Activated T-helper 9 cell treated with anti-CD3 and anti-CD28 coated beads, Interleukin-2, amount 50 U/mL, for 16 hours (primary cell): ENCODE data around the gene ELL3.
"Not testable (repeated sequence)": the region's sequence is repeated elsewhere in the genome, so short reads cannot be mapped to it uniquely, and the experiment has no call there.

Experiments used
- DNase-seq: peaks from one replicate; pipeline ENCODE4 v3.0.0-alpha.2; 2020; ENCODE audit warnings: low read depth

ELL3 gene, protein sequence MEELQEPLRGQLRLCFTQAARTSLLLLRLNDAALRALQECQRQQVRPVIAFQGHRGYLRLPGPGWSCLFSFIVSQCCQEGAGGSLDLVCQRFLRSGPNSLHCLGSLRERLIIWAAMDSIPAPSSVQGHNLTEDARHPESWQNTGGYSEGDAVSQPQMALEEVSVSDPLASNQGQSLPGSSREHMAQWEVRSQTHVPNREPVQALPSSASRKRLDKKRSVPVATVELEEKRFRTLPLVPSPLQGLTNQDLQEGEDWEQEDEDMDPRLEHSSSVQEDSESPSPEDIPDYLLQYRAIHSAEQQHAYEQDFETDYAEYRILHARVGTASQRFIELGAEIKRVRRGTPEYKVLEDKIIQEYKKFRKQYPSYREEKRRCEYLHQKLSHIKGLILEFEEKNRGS

DNA sequence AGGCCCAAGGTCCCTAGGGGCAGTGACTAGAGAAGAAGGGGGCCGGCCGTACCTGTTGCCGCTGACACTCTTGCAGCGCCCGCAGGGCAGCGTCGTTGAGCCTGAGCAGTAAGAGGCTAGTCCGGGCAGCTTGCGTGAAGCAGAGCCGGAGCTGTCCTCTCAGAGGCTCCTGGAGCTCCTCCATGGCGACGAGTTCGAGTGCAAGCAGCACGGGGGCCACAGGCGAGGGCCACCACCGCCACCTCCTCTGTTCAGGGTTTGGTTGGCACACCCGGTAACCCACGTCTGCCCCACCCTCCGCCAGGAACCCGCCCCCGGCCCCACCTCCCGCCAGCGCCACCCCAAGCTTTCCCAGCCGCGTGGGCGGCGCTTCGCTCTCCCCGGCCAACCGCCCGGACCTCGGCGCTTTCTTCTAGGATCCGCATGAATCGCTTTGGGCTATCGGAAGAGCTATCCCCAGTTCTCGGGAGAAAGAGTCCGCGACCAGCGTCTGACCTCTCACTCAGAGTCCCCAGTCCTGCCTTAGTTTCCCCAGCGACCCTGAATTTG lies at the start of gene ELL3:
TSS of gene ELL3 (minus strand) at position 249 of the 549 bp plus-strand sequence. CDS start at position 184, 65 bp downstream.
- DNase-seq: peak; percentile 66

- DNase-seq: no peak
Measured at GRCh38 chr15:43826029-43826507, 49.3 kb upstream of the ELL3 start.

DNA sequence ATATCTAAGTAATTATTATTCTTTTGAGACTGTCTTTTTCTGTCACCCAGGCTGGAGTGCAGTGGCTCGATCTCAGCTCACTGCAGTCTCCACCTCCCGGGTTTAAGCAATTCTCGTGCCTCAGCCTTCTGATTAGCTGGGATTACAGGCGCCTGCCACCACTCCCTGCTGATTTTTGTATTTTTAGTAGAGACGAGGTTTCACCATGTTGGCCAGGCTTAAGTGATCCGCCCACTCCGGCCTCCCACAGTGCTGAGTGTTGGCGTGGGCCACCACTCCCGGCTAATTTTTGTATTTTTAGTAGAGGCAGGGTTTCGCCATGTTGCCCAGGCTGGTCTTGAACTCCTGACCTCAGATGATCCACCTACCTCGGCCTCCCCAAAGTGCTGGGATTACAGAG lies 48.5 kb upstream of the ELL3 start:
- DNase-seq: not testable (repeated sequence)

DNA sequence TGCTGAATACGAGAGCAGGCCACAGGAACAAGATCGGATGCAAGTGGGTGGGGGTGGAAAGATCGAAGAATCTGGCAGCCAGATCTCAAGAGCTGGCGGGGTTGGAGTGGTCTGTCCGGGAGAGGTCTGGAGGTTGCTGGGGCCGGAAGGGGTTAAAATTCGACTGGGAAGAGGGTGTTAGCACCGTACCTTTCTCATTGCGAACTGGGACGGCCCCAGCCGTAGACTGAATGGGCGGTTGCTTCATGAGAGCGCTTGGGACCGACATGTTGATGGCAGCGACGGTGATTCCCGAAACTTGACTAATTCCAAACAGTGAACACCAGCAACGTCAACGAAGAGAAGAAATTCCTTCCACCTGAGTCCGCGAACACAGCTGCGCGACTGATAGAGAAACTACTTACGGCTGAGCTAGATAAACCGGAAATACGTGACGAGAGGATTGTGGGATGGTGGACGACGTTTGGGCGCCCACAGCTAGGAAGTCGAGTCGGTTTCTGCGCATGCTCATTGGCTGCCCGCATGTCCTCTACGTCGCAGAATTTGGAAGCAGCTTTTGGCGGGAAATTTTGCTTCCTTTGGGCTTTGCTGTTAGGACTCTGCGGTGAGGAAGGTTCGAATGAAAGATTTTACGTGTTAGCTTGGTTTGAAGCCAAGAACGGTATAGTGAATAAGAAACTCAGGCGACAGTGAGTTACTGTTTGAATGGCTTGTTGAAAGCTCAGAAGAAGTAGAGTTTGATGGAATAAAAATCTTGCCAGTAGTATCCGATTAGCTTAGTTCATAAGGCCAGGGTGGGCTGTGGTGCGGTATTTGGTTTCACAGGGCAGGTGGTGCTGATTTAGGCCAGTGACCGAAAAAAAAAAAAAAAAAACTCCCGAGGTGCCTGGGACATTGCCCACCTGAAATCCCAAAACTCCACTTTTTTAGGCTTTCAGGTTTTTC lies 47.8 kb upstream of the ELL3 start, which contains the start of gene MFAP1:
TSS of gene MFAP1 (minus strand) at position 389 of the 945 bp plus-strand sequence. CDS start at position 268, 121 bp downstream.
- peak; percentile 84 for DNase-seq

DNA sequence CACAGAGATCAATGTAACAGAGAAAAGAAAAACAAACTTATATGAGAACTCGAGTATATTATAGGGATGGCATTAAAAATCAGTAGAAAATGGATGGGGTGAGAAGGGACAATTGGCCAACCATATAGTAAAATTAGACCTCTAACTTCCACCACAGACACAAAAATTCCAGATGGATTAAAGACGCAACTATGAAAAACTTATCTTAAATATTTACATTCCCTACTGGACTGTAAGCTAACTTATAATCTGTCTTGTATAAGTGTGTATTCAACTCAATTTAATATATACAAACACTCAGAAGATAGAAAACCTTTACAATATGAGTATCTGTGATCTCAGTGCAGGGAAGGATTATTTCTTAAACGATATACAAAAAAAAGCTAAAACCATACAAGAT lies 44.7 kb upstream of the ELL3 start:
- no peak for DNase-seq

- not testable (repeated sequence) for DNase-seq
Measured at GRCh38 chr15:43815064-43815463, 38.3 kb upstream of the ELL3 start.

GRCh38 chr15:43808960-43809678 lies 32.4 kb upstream of the ELL3 start:
- no peak for DNase-seq

DNA sequence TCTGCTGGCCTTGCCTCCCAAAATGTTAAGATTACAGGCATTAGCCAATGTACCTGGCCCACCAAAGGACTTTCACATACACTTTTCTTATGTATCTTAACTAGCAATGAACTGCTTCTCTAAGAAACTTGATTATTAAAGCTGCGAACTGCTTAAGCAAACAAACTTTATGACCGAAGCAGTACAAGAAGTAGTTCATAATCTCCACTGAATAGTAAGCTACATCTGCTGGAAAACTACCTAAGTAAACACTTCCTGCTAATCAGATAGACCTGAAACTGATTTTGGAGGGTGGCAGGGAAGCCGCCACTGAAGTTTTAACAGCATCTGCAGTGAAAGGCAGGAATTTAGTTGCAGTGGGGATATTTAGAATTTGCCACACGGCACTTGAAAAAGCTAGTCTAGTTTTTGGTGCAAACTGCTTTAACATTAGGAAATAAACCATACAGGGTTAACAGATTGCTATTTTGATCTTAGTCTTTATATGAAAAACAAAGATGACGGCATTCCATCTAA lies 31.7 kb upstream of the ELL3 start:
- no peak for DNase-seq

DNA sequence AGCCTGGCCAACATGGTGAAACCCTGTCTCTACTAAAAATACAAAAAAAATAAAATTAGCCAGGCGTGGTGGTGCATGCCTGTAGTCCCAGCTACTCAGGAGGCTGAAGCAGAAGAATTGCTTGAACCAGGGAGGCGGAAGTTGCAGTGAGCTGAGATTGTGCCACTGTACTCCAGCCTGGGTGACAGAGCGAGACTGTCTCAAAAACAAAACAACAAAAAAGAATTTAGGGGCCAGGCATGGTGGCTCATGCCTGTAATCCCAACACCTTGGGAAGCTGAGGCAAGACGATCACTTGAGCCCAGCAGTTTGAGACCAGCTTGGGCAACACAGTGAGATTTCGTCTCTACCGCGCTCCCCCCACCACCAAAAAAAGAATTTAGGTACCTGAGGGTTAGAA lies 25.9 kb upstream of the ELL3 start:
- not testable (repeated sequence) for DNase-seq

DNA sequence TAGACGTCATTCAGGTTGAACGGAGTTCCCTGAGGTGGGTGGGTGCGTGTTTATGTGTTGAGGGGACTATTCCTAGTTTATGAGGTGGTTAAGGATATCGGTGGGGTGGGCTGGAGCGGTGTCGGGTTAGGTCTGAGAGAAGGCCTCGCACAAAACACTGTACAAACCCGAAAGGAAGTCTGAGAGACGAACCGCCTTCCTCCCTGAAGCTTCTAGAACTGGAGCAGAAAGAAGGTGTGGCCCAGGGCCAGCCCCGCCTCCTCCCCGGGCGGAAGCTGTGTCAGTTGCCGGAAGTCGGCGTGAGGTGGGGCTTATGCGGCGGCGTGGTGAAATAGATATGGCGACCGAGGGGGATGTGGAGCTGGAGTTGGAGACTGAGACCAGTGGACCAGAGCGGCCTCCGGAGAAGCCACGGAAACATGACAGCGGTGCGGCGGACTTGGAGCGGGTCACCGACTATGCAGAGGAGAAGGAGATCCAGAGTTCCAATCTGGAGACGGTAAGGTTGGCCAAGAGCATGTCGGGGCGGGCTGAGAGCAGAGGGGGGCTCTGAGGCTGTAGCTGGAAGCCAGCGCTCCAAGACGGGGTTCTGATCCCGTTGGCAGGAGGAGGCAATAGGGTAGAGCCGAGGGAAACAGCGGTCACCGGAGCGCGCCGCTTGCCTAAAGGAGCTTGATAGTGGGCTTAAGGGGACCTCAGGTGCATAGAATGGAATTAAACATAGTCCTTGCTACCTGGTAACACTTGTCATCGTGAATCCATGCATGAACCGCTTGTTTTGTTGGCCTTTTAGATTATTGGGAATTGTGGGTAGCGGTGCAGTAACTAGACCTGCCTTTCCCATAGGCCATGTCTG lies 23.7 kb upstream of the ELL3 start, which contains the start of gene HYPK:
TSS of gene HYPK (plus strand) at position 314 of the 856 bp plus-strand sequence. CDS start at position 338, 24 bp downstream.
- peak; percentile 88 for DNase-seq

DNA sequence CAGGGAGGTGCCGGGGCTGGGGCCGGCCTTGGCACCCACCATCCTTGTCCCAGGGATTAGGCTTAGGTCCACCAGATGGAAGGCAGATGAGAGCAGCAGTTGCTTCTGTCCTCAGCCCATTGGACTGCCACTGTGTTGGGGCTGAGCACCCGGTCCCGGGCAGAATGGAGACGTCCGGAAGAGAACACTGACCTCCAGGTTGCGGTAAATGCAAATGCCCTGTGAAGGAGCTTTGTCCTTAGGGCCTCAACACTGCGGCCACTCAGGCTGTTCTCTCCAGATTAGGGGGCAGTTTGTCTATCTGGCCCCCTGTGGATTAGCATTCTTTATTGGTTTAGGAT lies 23.1 kb upstream of the ELL3 start, which contains the start of gene SERINC4:
TSS of gene SERINC4 (minus strand) at position 276 of the 341 bp plus-strand sequence. CDS start at position 42, 234 bp downstream.
- DNase-seq: no peak

- no peak for DNase-seq
Measured at GRCh38 chr15:43799209-43799944, 22.6 kb upstream of the ELL3 start.

DNA sequence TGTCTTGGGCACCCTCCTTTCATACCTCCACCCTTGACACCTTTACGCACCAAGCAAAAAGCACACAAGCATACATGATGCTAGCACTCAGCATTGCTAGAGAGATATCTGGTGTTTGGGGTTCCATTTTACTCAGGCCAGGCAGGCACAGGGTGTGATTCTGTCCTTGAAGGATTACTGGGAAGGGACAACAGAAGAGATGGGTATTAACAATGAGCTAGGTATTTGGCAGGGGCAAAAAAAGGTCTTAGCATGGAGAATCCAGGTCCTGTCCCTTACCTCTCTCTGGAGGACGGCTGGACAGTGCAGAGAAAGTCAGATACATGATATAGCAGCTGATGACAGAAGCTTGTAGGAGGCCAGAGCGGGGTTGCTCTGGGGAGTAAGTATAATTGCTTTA lies 19.8 kb upstream of the ELL3 start:
- no peak for DNase-seq

DNA sequence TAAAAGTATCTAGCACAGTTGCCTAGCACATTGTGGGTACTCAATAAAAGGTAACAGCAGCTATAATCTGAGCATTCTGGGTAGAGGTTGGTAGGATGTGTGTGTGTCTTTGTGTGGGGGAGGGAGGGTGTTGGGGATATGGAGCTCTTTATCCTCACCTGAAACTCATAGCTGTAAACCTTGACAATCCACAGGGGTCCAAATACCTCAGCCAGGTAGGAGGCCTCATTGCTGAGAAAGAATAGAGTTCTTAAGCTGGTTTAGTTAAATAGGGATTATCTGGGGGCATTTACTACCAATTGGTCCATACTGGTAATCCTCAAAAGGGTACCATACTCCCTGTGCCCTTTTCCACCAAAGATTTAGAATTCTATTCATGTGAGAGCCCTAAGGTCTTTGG lies 19.2 kb upstream of the ELL3 start:
- no peak for DNase-seq

- DNase-seq: no peak
Measured at GRCh38 chr15:43795197-43795596, 18.4 kb upstream of the ELL3 start.

- no peak for DNase-seq
Measured at GRCh38 chr15:43794269-43795037, 17.7 kb upstream of the ELL3 start.

GRCh38 chr15:43793647-43794046 lies 16.9 kb upstream of the ELL3 start:
- DNase-seq: no peak

GRCh38 chr15:43792761-43793476 lies 16.2 kb upstream of the ELL3 start:
- DNase-seq: no peak
